ENCODE results near the gene GAMT. TPM values are rescaled to one million over a fixed set of nuclear protein-coding genes. Genes with fewer than 3 reads are reported as not detected.
A peak's percentile ranks its signal among the peaks of the same experiment; 100 is the strongest.
"Not testable (repeated sequence)": the region's sequence is repeated elsewhere in the genome, so short reads cannot be mapped to it uniquely, and the experiment has no call there.

The GAMT gene
- 15.5 TPM for total RNA-seq

GRCh38 chr19:1401138-1401888 is at the start of gene GAMT:
TSS of gene GAMT (minus strand) at chr19:1401542. CDS start at chr19:1401476, 66 bp downstream.
- FAIRE-seq, result no peak
- DNase-seq (ENCODE audit: low spot score in 2 of 2), result peak; percentile 88 to 91

- FAIRE-seq, result no peak
- peak; percentile 88 to 93 for DNase-seq (ENCODE audit: low spot score in 2 of 2)
Observed at GRCh38 chr19:1449467-1450442, 48.4 kb upstream of the GAMT start, which contains the start of gene APC2. TSS of gene APC2 (plus strand) at chr19:1450121. CDS start at chr19:1453002, 2,881 bp downstream.

GRCh38 chr19:1447944-1448343 is 46.6 kb upstream of the GAMT start:
- DNase-seq (ENCODE audit: low spot score in 2 of 2) (no peak), FAIRE-seq (no peak)

GRCh38 chr19:1447504-1447903 is 46.2 kb upstream of the GAMT start:
- DNase-seq (ENCODE audit: low spot score in 2 of 2), result no peak
- FAIRE-seq, result no peak

GRCh38 chr19:1446713-1447481 is 45.6 kb upstream of the GAMT start:
- FAIRE-seq, result no peak
- no peak for DNase-seq (ENCODE audit: low spot score in 2 of 2)

GRCh38 chr19:1445932-1446712 is 44.8 kb upstream of the GAMT start:
- DNase-seq (ENCODE audit: low spot score in 2 of 2), result peak; percentile 83 to 84
- FAIRE-seq, result no peak

- peak; percentile 93 to 95 for DNase-seq (ENCODE audit: low spot score in 2 of 2)
- FAIRE-seq, result no peak
Observed at GRCh38 chr19:1445185-1445931, 44.0 kb upstream of the GAMT start.

- DNase-seq (ENCODE audit: low spot score in 2 of 2) (no peak), FAIRE-seq (no peak)
Observed at GRCh38 chr19:1441677-1442438, 40.5 kb upstream of the GAMT start.

- DNase-seq (ENCODE audit: low spot score in 2 of 2) (no peak), FAIRE-seq (no peak)
Observed at GRCh38 chr19:1441022-1441426, 39.7 kb upstream of the GAMT start.

- FAIRE-seq (no peak), DNase-seq (ENCODE audit: low spot score in 2 of 2) (no peak)
Observed at GRCh38 chr19:1440418-1440801, 39.1 kb upstream of the GAMT start.

GRCh38 chr19:1439525-1440417 is 38.4 kb upstream of the GAMT start:
- not testable (repeated sequence) for FAIRE-seq; DNase-seq (ENCODE audit: low spot score in 2 of 2)

GRCh38 chr19:1438933-1439354 is 37.6 kb upstream of the GAMT start:
- FAIRE-seq, result no peak
- DNase-seq (ENCODE audit: low spot score in 2 of 2), result no peak

- DNase-seq (ENCODE audit: low spot score in 2 of 2) (peak; percentile 96 to 97), FAIRE-seq (no peak)
Observed at GRCh38 chr19:1438035-1438932, 36.9 kb upstream of the GAMT start, which contains the start of gene RPS15. TSS of gene RPS15 (plus strand) at chr19:1438396. CDS start at chr19:1438426, 30 bp downstream.

- no peak for DNase-seq (ENCODE audit: low spot score in 2 of 2)
- FAIRE-seq, result no peak
Observed at GRCh38 chr19:1437609-1438008, 36.3 kb upstream of the GAMT start.

- FAIRE-seq (no peak), DNase-seq (ENCODE audit: low spot score in 2 of 2) (no peak)
Observed at GRCh38 chr19:1435378-1435989, 34.1 kb upstream of the GAMT start.

All from frontal cortex (tissue), 4 donors.